ENCODE data around the gene FADS6.

GRCh38 chr17:74877592-74878548, 15.6 kb downstream of the FADS6 start:
- TF ChIP-seq CTCF (IDR thresholded peaks at IDR 0.05): no peak
- TF ChIP-seq POLR2A (IDR thresholded peaks at IDR 0.05): no peak
